Trophoblast cell (in vitro differentiated cells and primary cell): ENCODE results near the gene AGBL1.

Experiments used
- DNase-seq, 2 donors: peaks; one replicate each; pipeline ENCODE4 v3.0.0-alpha.2; 2016
- H2AFZ ChIP-seq: 2 replicates; pipeline ENCODE4 v1.6.1; 2013; ENCODE audit warnings: low read length, moderate library complexity, mild to moderate bottlenecking; ENCODE audit not compliant: insufficient read depth, poor library complexity
- H2AK5ac ChIP-seq: 2 replicates; pipeline ENCODE4 v1.6.1; 2013; ENCODE audit warnings: mild to moderate bottlenecking, low read length
- H2BK120ac ChIP-seq: 2 replicates; pipeline ENCODE4 v1.6.1; 2013; ENCODE audit warnings: low read length, mild to moderate bottlenecking, moderate library complexity; ENCODE audit not compliant: insufficient read depth, poor library complexity
- H2BK12ac ChIP-seq: 2 replicates; pipeline ENCODE4 v1.6.1; 2013; ENCODE audit warnings: mild to moderate bottlenecking, low read length, moderate library complexity
- H2BK5ac ChIP-seq: 2 replicates; pipeline ENCODE4 v1.6.1; 2013; ENCODE audit warnings: low read length, low read depth, moderate library complexity, mild to moderate bottlenecking; ENCODE audit not compliant: poor library complexity
- H3K14ac ChIP-seq: 2 replicates; pipeline ENCODE4 v1.6.1; 2013; ENCODE audit warnings: mild to moderate bottlenecking, low read length
- H3K18ac ChIP-seq: 2 replicates; pipeline ENCODE4 v1.6.1; 2013; ENCODE audit warnings: mild to moderate bottlenecking, low read length
- H3K23ac ChIP-seq: 2 replicates; pipeline ENCODE4 v1.6.1; 2013; ENCODE audit warnings: low read length
- H3K27ac ChIP-seq: 2 replicates; pipeline ENCODE4 v1.5.1; 2013; ENCODE audit warnings: low read depth, mild to moderate bottlenecking, inconsistent platforms, low read length, moderate library complexity
- H3K27me3 ChIP-seq: 2 replicates; pipeline ENCODE4 v1.6.1; 2013; ENCODE audit warnings: inconsistent platforms, mild to moderate bottlenecking, low read length, moderate library complexity; ENCODE audit not compliant: insufficient read depth
- H3K36me3 ChIP-seq, 2 experiments: 1 replicate in 1 of 2; 2 replicates in 1 of 2; pipeline ENCODE4 v1.6.1; 2013; ENCODE audit warnings: low read length in 2 of 2, mild to moderate bottlenecking in 2 of 2, moderate library complexity in 1 of 2; ENCODE audit not compliant: insufficient read depth in 2 of 2, control insufficient read depth in 1 of 2
- H3K4ac ChIP-seq: 2 replicates; pipeline ENCODE4 v1.6.1; 2013; ENCODE audit warnings: low read depth, mild to moderate bottlenecking, low read length, moderate library complexity
- H3K4me1 ChIP-seq, 2 experiments: 1 replicate in 1 of 2; 2 replicates in 1 of 2; pipeline ENCODE4 v1.6.1; 2013; ENCODE audit warnings: low read length in 2 of 2, mild to moderate bottlenecking in 2 of 2, moderate library complexity in 1 of 2; ENCODE audit not compliant: insufficient read depth in 2 of 2, control insufficient read depth in 1 of 2
- H3K4me2 ChIP-seq: 2 replicates; pipeline ENCODE4 v1.6.1; 2013; ENCODE audit warnings: inconsistent platforms, mild to moderate bottlenecking, low read length, moderate library complexity
- H3K4me3 ChIP-seq: 2 replicates; pipeline ENCODE4 v1.5.1; 2013; ENCODE audit warnings: mild to moderate bottlenecking, low read depth, low read length, inconsistent platforms
- H3K79me1 ChIP-seq: one replicate; pipeline ENCODE4 v1.6.1; 2013; ENCODE audit warnings: low read length
- H3K79me2 ChIP-seq: 2 replicates; pipeline ENCODE4 v1.6.1; 2013; ENCODE audit warnings: low read length, mild to moderate bottlenecking; ENCODE audit not compliant: control insufficient read depth, insufficient read depth, poor library complexity
- H3K9ac ChIP-seq: 2 replicates; pipeline ENCODE4 v1.6.1; 2013; ENCODE audit warnings: mild to moderate bottlenecking, low read length
- H3K9me3 ChIP-seq: 2 replicates; pipeline ENCODE4 v1.6.1; 2013; ENCODE audit warnings: low read depth, mild to moderate bottlenecking, control low read depth, inconsistent platforms, low read length; ENCODE audit not compliant: insufficient read depth
- H4K12ac ChIP-seq: 2 replicates; pipeline ENCODE4 v1.6.1; 2013; ENCODE audit warnings: low read depth, mild to moderate bottlenecking, low read length, moderate library complexity
- H4K8ac ChIP-seq: 2 replicates; pipeline ENCODE4 v1.6.1; 2013; ENCODE audit warnings: low read depth, mild to moderate bottlenecking, low read length, moderate library complexity
- H4K91ac ChIP-seq: one replicate; pipeline ENCODE4 v1.6.1; 2013; ENCODE audit warnings: low read depth, mild to moderate bottlenecking, low read length, moderate library complexity
- WGBS: extraction: QIAGEN DNeasy Blood & Tissue Kit; methylation state at CpG from one replicate; pipeline ENCODE4 v1.1.7; 2013; ENCODE audit warnings: missing lambda C conversion rate; ENCODE audit not compliant: insufficient read length, insufficient coverage; ENCODE audit errors: extremely low coverage; 5-methylcytosine and 5-hydroxymethylcytosine counted together

Gene AGBL1

GRCh38 chr15:86213888-86214287 lies 134.2 kb downstream of the AGBL1 start:
- Histone ChIP-seq H3K27ac (no peak overlapping the region), H2BK120ac (no peak overlapping the region), H3K14ac (no peak overlapping the region), H3K79me2 (no peaks in the 10 kb centered on the region), H2AFZ (no peak overlapping the region), H4K8ac (no peak overlapping the region), H3K4me2 (no peak overlapping the region), H3K9ac (no peak overlapping the region), H2AK5ac (no peak overlapping the region), H3K18ac (no peak overlapping the region), H3K4me1 (no peaks in the 10 kb centered on the region), H3K4me3 (no peak overlapping the region), H3K36me3 (no peaks in the 10 kb centered on the region), H3K23ac (no peak overlapping the region), H2BK5ac (no peak overlapping the region), H3K4ac (no peak overlapping the region), H2BK12ac (no peak overlapping the region), H3K9me3 (peaks cover 7% of the 10 kb centered on the region), H3K79me1 (no peaks in the 10 kb centered on the region), H4K91ac (no peak overlapping the region), H4K12ac (no peak overlapping the region), H3K27me3 (no peaks in the 10 kb centered on the region)
- no peak for DNase-seq
- no CpG with 5 or more reads among the region's 2 CpGs for WGBS

- H4K12ac ChIP-seq, result no peak overlapping the region
Measured at GRCh38 chr15:86221119-86221518, 141.4 kb downstream of the AGBL1 start.

GRCh38 chr15:86229306-86229705 lies 149.6 kb downstream of the AGBL1 start:
- no peak overlapping the region for H2BK12ac ChIP-seq
- peaks cover 0 to 4% of the 10 kb centered on the region in 2 experiments for H3K4me1 ChIP-seq
- no peak overlapping the region for H3K18ac ChIP-seq
- WGBS, result no CpG with 5 or more reads among the region's 2 CpGs
- H3K9ac ChIP-seq, result no peak overlapping the region
- H3K14ac ChIP-seq, result no peak overlapping the region
- no peak overlapping the region for H2BK5ac ChIP-seq
- no peak overlapping the region for H3K4me3 ChIP-seq
- no peak for DNase-seq
- H3K27me3 ChIP-seq, result no peaks in the 10 kb centered on the region
- H3K27ac ChIP-seq, result no peak overlapping the region
- no peak overlapping the region for H4K91ac ChIP-seq
- no peak overlapping the region for H4K12ac ChIP-seq
- H4K8ac ChIP-seq, result no peak overlapping the region
- no peak overlapping the region for H2AK5ac ChIP-seq
- no peaks in the 10 kb centered on the region for H3K79me2 ChIP-seq
- H3K4me2 ChIP-seq, result no peak overlapping the region
- H3K4ac ChIP-seq, result no peak overlapping the region
- no peaks in the 10 kb centered on the region for H3K79me1 ChIP-seq
- H3K36me3 ChIP-seq, result no peaks in the 10 kb centered on the region
- H3K23ac ChIP-seq, result no peak overlapping the region
- H2BK120ac ChIP-seq, result no peak overlapping the region
- no peak overlapping the region for H2AFZ ChIP-seq
- no peaks in the 10 kb centered on the region for H3K9me3 ChIP-seq

More at GRCh38 chr15:86221119-86221518, 141.4 kb downstream of the AGBL1 start:
- no peak overlapping the region for H2AFZ ChIP-seq
- no peak overlapping the region for H3K4me3 ChIP-seq
- no peak overlapping the region for H2BK5ac ChIP-seq
- H3K79me1 ChIP-seq, result no peaks in the 10 kb centered on the region
- no peak overlapping the region for H2BK12ac ChIP-seq
- H3K4ac ChIP-seq, result no peak overlapping the region
- no peak overlapping the region for H2AK5ac ChIP-seq
- no peaks in the 10 kb centered on the region for H3K79me2 ChIP-seq
- DNase-seq, result no peak
- H3K27ac ChIP-seq, result no peak overlapping the region
- H3K18ac ChIP-seq, result no peak overlapping the region
- H3K14ac ChIP-seq, result no peak overlapping the region
- no peak overlapping the region for H3K23ac ChIP-seq
- no peak overlapping the region for H4K8ac ChIP-seq
- H3K9ac ChIP-seq, result no peak overlapping the region
- H3K36me3 ChIP-seq, result no peaks in the 10 kb centered on the region
- H2BK120ac ChIP-seq, result no peak overlapping the region
- no peaks in the 10 kb centered on the region for H3K27me3 ChIP-seq
- H4K91ac ChIP-seq, result no peak overlapping the region
- H3K4me1 ChIP-seq, result no peaks in the 10 kb centered on the region
- no peak overlapping the region for H3K4me2 ChIP-seq
- peaks cover 2% of the 10 kb centered on the region for H3K9me3 ChIP-seq
- no CpG with 5 or more reads among the region's 3 CpGs for WGBS

GRCh38 chr15:86229936-86230335 lies 150.3 kb downstream of the AGBL1 start:
- DNase-seq, result no peak
- peaks cover 0 to 4% of the 10 kb centered on the region in 2 experiments for H3K4me1 ChIP-seq
- H3K36me3 ChIP-seq, result no peaks in the 10 kb centered on the region
- H4K12ac ChIP-seq, result no peak overlapping the region
- no peak overlapping the region for H3K4me3 ChIP-seq
- H3K4ac ChIP-seq, result no peak overlapping the region
- H3K9me3 ChIP-seq, result no peaks in the 10 kb centered on the region
- no CpG with 5 or more reads among the region's 6 CpGs for WGBS
- no peak overlapping the region for H3K4me2 ChIP-seq
- H4K91ac ChIP-seq, result no peak overlapping the region
- no peaks in the 10 kb centered on the region for H3K79me2 ChIP-seq
- H3K23ac ChIP-seq, result no peak overlapping the region
- H3K27ac ChIP-seq, result no peak overlapping the region
- no peak overlapping the region for H2BK5ac ChIP-seq
- no peaks in the 10 kb centered on the region for H3K27me3 ChIP-seq
- no peak overlapping the region for H2AFZ ChIP-seq
- H3K14ac ChIP-seq, result no peak overlapping the region
- H3K79me1 ChIP-seq, result no peaks in the 10 kb centered on the region
- no peak overlapping the region for H3K9ac ChIP-seq
- no peak overlapping the region for H3K18ac ChIP-seq
- H2BK120ac ChIP-seq, result no peak overlapping the region
- H4K8ac ChIP-seq, result no peak overlapping the region
- no peak overlapping the region for H2BK12ac ChIP-seq
- H2AK5ac ChIP-seq, result no peak overlapping the region
